Upper lobe of left lung (tissue), 4 donors: ENCODE results near the gene GNPTAB.

Experiments
- CTCF ChIP-seq, 6 experiments: fragments of 450-650 bp in 4 of 6; fragments of 200-600 bp in 2 of 6; sonication (generic) in 2 of 6; IDR thresholded peaks; one replicate each; pipeline ENCODE4 v1.5.1; 2016 to 2019; ENCODE audit warnings: antibody characterized with exemption in 6 of 6
- POLR2A ChIP-seq, 4 donors: fragments of 450-650 bp; IDR thresholded peaks; one replicate each; pipeline ENCODE4 v1.5.1; 2016 to 2017; ENCODE audit warnings: antibody characterized with exemption in 4 of 4, mild to moderate bottlenecking in 2 of 4

DNA sequence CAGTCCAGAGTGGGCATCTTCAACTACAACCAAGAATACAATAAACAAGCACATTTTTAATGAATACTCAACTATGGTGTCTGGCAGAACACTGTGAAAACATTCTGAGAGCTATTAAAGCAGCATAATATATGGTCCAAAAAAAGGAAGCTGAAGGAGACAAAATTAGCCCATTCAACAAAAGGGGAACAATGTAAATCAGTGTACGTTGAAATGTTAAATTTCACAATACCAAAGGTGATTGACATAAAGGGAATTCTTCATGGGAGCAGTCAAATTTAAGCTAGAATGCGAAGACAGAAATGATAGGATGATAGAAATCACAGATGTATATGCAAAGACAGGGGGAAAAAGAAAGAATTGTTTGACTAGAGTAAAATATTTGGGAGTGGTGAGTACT lies 50.2 kb downstream of the GNPTAB start:
- TF ChIP-seq CTCF (IDR thresholded peaks at IDR 0.05) (no peak), POLR2A (IDR thresholded peaks at IDR 0.05) (no peak)
